ENCODE results near the gene RAB5IF. TPM values are rescaled to one million over a fixed set of nuclear protein-coding genes. Genes with fewer than 3 reads are reported as not detected.
"Not testable (repeated sequence)": the region's sequence is repeated elsewhere in the genome, so short reads cannot be mapped to it uniquely, and the experiment has no call there.

Gene RAB5IF
- total RNA-seq (2014; rRNA removed; shearing (Covaris generic); ENCODE audit: low replicate concordance) = 259 and 278 TPM in 2 replicates

- Histone ChIP-seq H3K27me3 (no peaks in the 10 kb centered on the region), H3K36me3 (peaks cover 25% of the 10 kb centered on the region), H3K9me3 (no peaks in the 10 kb centered on the region), H3K4me3 (peak within 1 kb of the TSS; percentile 92)
- peak; percentile 99 for DNase-seq
Measured at GRCh38 chr20:36605399-36606157, at the start of gene RAB5IF. RAB5IF (plus strand) TSS chr20:36605779; CDS start chr20:36605952, 173 bp downstream.

GRCh38 chr20:36562724-36563123 lies 42.9 kb upstream of the RAB5IF start:
- no peaks in the 10 kb centered on the region for H3K36me3 ChIP-seq
- no peaks in the 10 kb centered on the region for H3K27me3 ChIP-seq
- no peak overlapping the region for H3K4me3 ChIP-seq
- no peak for DNase-seq
- peaks cover 8% of the 10 kb centered on the region; the same call in 1 of the 2 replicates for H3K9me3 ChIP-seq

GRCh38 chr20:36563374-36563773 lies 42.2 kb upstream of the RAB5IF start:
- Histone ChIP-seq H3K4me3 (no peak overlapping the region), H3K9me3 (peaks cover 8% of the 10 kb centered on the region; the same call in 1 of the 2 replicates), H3K36me3 (no peaks in the 10 kb centered on the region), H3K27me3 (no peaks in the 10 kb centered on the region)
- DNase-seq = no peak

GRCh38 chr20:36564078-36564725 lies 41.4 kb upstream of the RAB5IF start:
- H3K36me3 ChIP-seq, H3K9me3 ChIP-seq: not testable (repeated sequence)

GRCh38 chr20:36564726-36565121 lies 40.9 kb upstream of the RAB5IF start:
- H3K27me3 ChIP-seq, DNase-seq, H3K9me3 ChIP-seq, H3K36me3 ChIP-seq, H3K4me3 ChIP-seq: not testable (repeated sequence)

More at GRCh38 chr20:36564078-36564725, 41.4 kb upstream of the RAB5IF start:
- not testable (repeated sequence) for H3K27me3 ChIP-seq, DNase-seq, H3K4me3 ChIP-seq

- Histone ChIP-seq H3K36me3 (no peaks in the 10 kb centered on the region), H3K27me3 (no peaks in the 10 kb centered on the region), H3K4me3 (no peak overlapping the region), H3K9me3 (peaks cover 8% of the 10 kb centered on the region; the same call in 1 of the 2 replicates)
- no peak for DNase-seq
Measured at GRCh38 chr20:36565520-36565919, 40.1 kb upstream of the RAB5IF start.

GRCh38 chr20:36569847-36570429 lies 35.6 kb upstream of the RAB5IF start:
- Histone ChIP-seq H3K4me3 (no peak overlapping the region), H3K36me3 (no peaks in the 10 kb centered on the region), H3K9me3 (peaks cover 7% of the 10 kb centered on the region; the same call in 1 of the 2 replicates), H3K27me3 (no peaks in the 10 kb centered on the region)
- peak; percentile 79 for DNase-seq

GRCh38 chr20:36571564-36572504 lies 33.7 kb upstream of the RAB5IF start:
- DNase-seq = no peak
- Histone ChIP-seq H3K4me3 (no peak overlapping the region), H3K9me3 (no peaks in the 10 kb centered on the region), H3K36me3 (no peaks in the 10 kb centered on the region; the same call in 1 of the 2 replicates), H3K27me3 (no peaks in the 10 kb centered on the region)

- peaks cover 2% of the 10 kb centered on the region for H3K36me3 ChIP-seq
- DNase-seq = peak; percentile 7
- H3K4me3 ChIP-seq = peak overlapping the region; percentile 78
- H3K27me3 ChIP-seq = no peaks in the 10 kb centered on the region
- H3K9me3 ChIP-seq = no peaks in the 10 kb centered on the region
Measured at GRCh38 chr20:36572701-36573102, 32.9 kb upstream of the RAB5IF start.

- Histone ChIP-seq H3K4me3 (peak within 1 kb of the TSS; percentile 78), H3K27me3 (no peaks in the 10 kb centered on the region), H3K36me3 (peaks cover 4% of the 10 kb centered on the region), H3K9me3 (no peaks in the 10 kb centered on the region)
- DNase-seq = peak; percentile 91
Measured at GRCh38 chr20:36573103-36573797, 32.3 kb upstream of the RAB5IF start, which contains the start of gene TGIF2. TGIF2 (plus strand) TSS chr20:36573597; CDS start chr20:36578775, 5,178 bp downstream.

- H3K4me3 ChIP-seq = peak overlapping the region; percentile 78
- H3K9me3 ChIP-seq = no peaks in the 10 kb centered on the region
- peaks cover 10% of the 10 kb centered on the region for H3K36me3 ChIP-seq
- H3K27me3 ChIP-seq = no peaks in the 10 kb centered on the region
- DNase-seq = peak; percentile 32
Measured at GRCh38 chr20:36573798-36574365, 31.7 kb upstream of the RAB5IF start.

GRCh38 chr20:36574366-36575135 lies 31.0 kb upstream of the RAB5IF start:
- peak; percentile 70 for DNase-seq
- Histone ChIP-seq H3K36me3 (peaks cover 15% of the 10 kb centered on the region), H3K27me3 (no peaks in the 10 kb centered on the region)

GRCh38 chr20:36576081-36576445 lies 29.5 kb upstream of the RAB5IF start:
- Histone ChIP-seq H3K9me3 (no peaks in the 10 kb centered on the region), H3K36me3 (peaks cover 25% of the 10 kb centered on the region), H3K27me3 (no peaks in the 10 kb centered on the region), H3K4me3 (no peak overlapping the region)
- no peak for DNase-seq

More at GRCh38 chr20:36574366-36575135, 31.0 kb upstream of the RAB5IF start:
- Histone ChIP-seq H3K4me3 (peak overlapping the region; percentile 78), H3K9me3 (no peaks in the 10 kb centered on the region)

- no peaks in the 10 kb centered on the region for H3K27me3 ChIP-seq
- peaks cover 37% of the 10 kb centered on the region for H3K36me3 ChIP-seq
- no peaks in the 10 kb centered on the region for H3K9me3 ChIP-seq
- no peak overlapping the region for H3K4me3 ChIP-seq
- no peak for DNase-seq
Measured at GRCh38 chr20:36578356-36579041, 27.1 kb upstream of the RAB5IF start.
